ENCODE results near the gene TLE2. TPM values are rescaled to one million over a fixed set of nuclear protein-coding genes. Genes with fewer than 3 reads are reported as not detected.

TLE2 gene
- total and polyA plus RNA-seq, 10 donors = 12.0 to 88.0 (median 40.0) TPM

- peak; percentile 99 for DNase-seq
- no peaks in the 10 kb centered on the region for H3K27me3 ChIP-seq (replicated peaks in 1 of 7)
- peak; percentile 34 to 79 (median 69) for TF ChIP-seq POLR2A (IDR thresholded peaks at IDR 0.05)
- peak in 1 of 11 experiments; percentile 3 for TF ChIP-seq CTCF (IDR thresholded peaks at IDR 0.05 in 8 of 11, conservative IDR thresholded peaks at IDR 0.05 in 3 of 11)
- peak; percentile 97 to 99 (median 98) for TF ChIP-seq POLR2AphosphoS5 (IDR thresholded peaks at IDR 0.05)
- peaks cover 10 to 30% (median 21%) of the 10 kb centered on the region in 6 donors for H3K4me1 ChIP-seq
- 0 to 1% (median 0%) methylated on average over 30 to 53 of the region's 53 CpGs for WGBS, 5 donors
- intact Hi-C loops (cut with DNase I; ENCODE audit: low total_unique reads) = no loop called here
- H3K36me3 ChIP-seq = no peaks in the 10 kb centered on the region
- H3K4me3 ChIP-seq = peak overlapping the region; percentile 55 to 94 (median 70)
- peak overlapping the region; percentile 86 to 98 (median 94) for H3K27ac ChIP-seq
- no peaks in the 10 kb centered on the region for H3K9me3 ChIP-seq
Observed at GRCh38 chr19:2950286-2951124, 78.6 kb downstream of the TLE2 start.

- Histone ChIP-seq H3K27me3 (replicated peaks in 1 of 7) (no peaks in the 10 kb centered on the region), H3K9me3 (no peaks in the 10 kb centered on the region), H3K36me3 (no peaks in the 10 kb centered on the region), H3K4me3 (peak overlapping the region; percentile 55 to 94 (median 70)), H3K4me1 (peaks cover 10 to 35% (median 24%) of the 10 kb centered on the region in 6 donors), H3K27ac (peak overlapping the region; percentile 86 to 98 (median 94))
- WGBS, 5 donors = 0 to 3% (median 1%) methylated on average over 10 to 11 of the region's 11 CpGs
- intact Hi-C loops (cut with DNase I; ENCODE audit: low total_unique reads) = no loop called here
- TF ChIP-seq CTCF (IDR thresholded peaks at IDR 0.05 in 8 of 11, conservative IDR thresholded peaks at IDR 0.05 in 3 of 11) (peak in 1 of 11 experiments; percentile 1), POLR2A (IDR thresholded peaks at IDR 0.05) (no peak)
- no peak for DNase-seq
Observed at GRCh38 chr19:2949939-2950285, 79.2 kb downstream of the TLE2 start.

Other genes with a start within 250 kb of the TLE2 start
- 10 to 100 TPM; 39.7 to 59.7 (median 46.5) TPM for gene SGTA, start 246.0 kb downstream of the TLE2 start, total RNA-seq
- 10 to 100 TPM; 36.5 to 63.0 (median 40.0) TPM for gene SGTA, start 246.0 kb downstream of the TLE2 start, polyA plus RNA-seq
- gene THOP1, start 243.8 kb downstream of the TLE2 start, total RNA-seq = 10 to 100 TPM; 31.0 to 48.8 (median 37.4) TPM
- 10 to 100 TPM; 55.5 to 96.2 (median 59.0) TPM for gene THOP1, start 243.8 kb downstream of the TLE2 start, polyA plus RNA-seq
- 1 to 10 TPM; 3.6 to 7.1 (median 4.5) TPM for gene ZNF554, start 209.4 kb downstream of the TLE2 start, total RNA-seq
- 1 to 10 TPM; 1.4 to 4.0 (median 2.3) TPM for gene ZNF554, start 209.4 kb downstream of the TLE2 start, polyA plus RNA-seq
- gene ZNF555, start 187.8 kb downstream of the TLE2 start, total RNA-seq = 10 to 100 TPM in 2 of 7 donors, 1 to 10 TPM in 5; 5.4 to 10.8 (median 8.3) TPM
- 1 to 10 TPM; 1.4 to 2.7 (median 2.2) TPM for gene ZNF555, start 187.8 kb downstream of the TLE2 start, polyA plus RNA-seq
- under 1 TPM in 3 of 7 donors, not detected in 4; 0.22 to 0.27 (median 0.26) TPM for gene ZNF556, start 161.9 kb downstream of the TLE2 start, total RNA-seq
- under 1 TPM in 2 of 3 donors, not detected in 1; under 0.01 to 0.02 TPM for gene ZNF556, start 161.9 kb downstream of the TLE2 start, polyA plus RNA-seq
- 1 to 10 TPM; 2.0 to 3.9 (median 3.3) TPM for gene ZNF57, start 128.4 kb downstream of the TLE2 start, total RNA-seq
- gene ZNF57, start 128.4 kb downstream of the TLE2 start, polyA plus RNA-seq = 1 to 10 TPM; 2.3 to 2.6 (median 2.3) TPM
- 1 to 10 TPM; 3.9 to 7.5 (median 4.5) TPM for gene ZNF77, start 84.3 kb downstream of the TLE2 start, total RNA-seq
- gene ZNF77, start 84.3 kb downstream of the TLE2 start, polyA plus RNA-seq = 1 to 10 TPM; 2.2 to 2.9 (median 2.8) TPM
- 1 to 10 TPM in 5 of 7 donors, under 1 TPM in 2; 0.60 to 4.1 (median 1.4) TPM for gene TLE6, start 51.7 kb downstream of the TLE2 start, total RNA-seq
- 1 to 10 TPM; 1.9 to 2.7 (median 2.2) TPM for gene TLE6, start 51.7 kb downstream of the TLE2 start, polyA plus RNA-seq
- gene TLE5, start 33.2 kb upstream of the TLE2 start, total RNA-seq = 100 to 1,000 TPM; 325 to 569 (median 425) TPM
- 100 to 1,000 TPM; 428 to 618 (median 514) TPM for gene TLE5, start 33.2 kb upstream of the TLE2 start, polyA plus RNA-seq
- gene GNA11, start 65.1 kb upstream of the TLE2 start, total RNA-seq = 10 to 100 TPM; 22.6 to 41.5 (median 33.4) TPM
- gene GNA11, start 65.1 kb upstream of the TLE2 start, polyA plus RNA-seq = 10 to 100 TPM in 1 of 3 donors, 1 to 10 TPM in 2; 5.1 to 22.7 (median 6.1) TPM
- gene GNA15, start 106.8 kb upstream of the TLE2 start, total RNA-seq = 10 to 100 TPM in 6 of 7 donors, 1 to 10 TPM in 1; 9.8 to 24.9 (median 12.7) TPM
- gene GNA15, start 106.8 kb upstream of the TLE2 start, polyA plus RNA-seq = 1 to 10 TPM; 3.8 to 7.6 (median 5.2) TPM
- 100 to 1,000 TPM in 2 of 7 donors, 10 to 100 TPM in 5; 46.3 to 171 (median 64.4) TPM for gene S1PR4, start 149.5 kb upstream of the TLE2 start, total RNA-seq
- 10 to 100 TPM; 44.7 to 68.9 (median 59.6) TPM for gene S1PR4, start 149.5 kb upstream of the TLE2 start, polyA plus RNA-seq
- gene NCLN, start 156.7 kb upstream of the TLE2 start, total RNA-seq = 10 to 100 TPM; 37.8 to 59.2 (median 47.1) TPM
- gene NCLN, start 156.7 kb upstream of the TLE2 start, polyA plus RNA-seq = 10 to 100 TPM; 41.4 to 89.5 (median 79.6) TPM
- under 1 TPM in 2 of 7 donors, not detected in 5; 0.10 to 0.19 TPM for gene CELF5, start 195.4 kb upstream of the TLE2 start, total RNA-seq
- under 1 TPM in 1 of 3 donors, not detected in 2; 0.05 TPM for gene CELF5, start 195.4 kb upstream of the TLE2 start, polyA plus RNA-seq

All from spleen (tissue), 11 donors.